ENCODE data around the gene TBC1D25.

TBC1D25 gene

GRCh38 chrX:48539345-48540027, at the start of gene TBC1D25:
TSS of gene TBC1D25 (plus strand) at chrX:48539714. CDS start at chrX:48539798, 84 bp downstream.
- TF ChIP-seq CTCF (IDR thresholded peaks at IDR 0.05; ENCODE audit: low read depth, low read length): peak; percentile 30
- peak; percentile 91 for DNase-seq (ENCODE audit: extremely low read depth, low read depth)

GRCh38 chrX:48489892-48490291, 49.6 kb upstream of the TBC1D25 start:
- no peak for TF ChIP-seq CTCF (IDR thresholded peaks at IDR 0.05; ENCODE audit: low read depth, low read length)

GRCh38 chrX:48490661-48491060, 48.9 kb upstream of the TBC1D25 start:
- TF ChIP-seq CTCF (IDR thresholded peaks at IDR 0.05; ENCODE audit: low read depth, low read length): no peak
- no peak for DNase-seq (ENCODE audit: extremely low read depth, low read depth)

More at GRCh38 chrX:48489892-48490291, 49.6 kb upstream of the TBC1D25 start:
- DNase-seq (ENCODE audit: extremely low read depth, low read depth): no peak

- no peak for TF ChIP-seq CTCF (IDR thresholded peaks at IDR 0.05; ENCODE audit: low read depth, low read length)
Observed at GRCh38 chrX:48491809-48492208, 47.7 kb upstream of the TBC1D25 start.

GRCh38 chrX:48492293-48492910, 47.1 kb upstream of the TBC1D25 start:
- DNase-seq (ENCODE audit: extremely low read depth, low read depth): no peak
- TF ChIP-seq CTCF (IDR thresholded peaks at IDR 0.05; ENCODE audit: low read depth, low read length): no peak

More at GRCh38 chrX:48491809-48492208, 47.7 kb upstream of the TBC1D25 start:
- DNase-seq (ENCODE audit: extremely low read depth, low read depth): no peak

GRCh38 chrX:48493890-48494364, 45.6 kb upstream of the TBC1D25 start:
- DNase-seq (ENCODE audit: extremely low read depth, low read depth): no peak
- TF ChIP-seq CTCF (IDR thresholded peaks at IDR 0.05; ENCODE audit: low read depth, low read length): peak; percentile 32

GRCh38 chrX:48496660-48497059, 42.9 kb upstream of the TBC1D25 start:
- TF ChIP-seq CTCF (IDR thresholded peaks at IDR 0.05; ENCODE audit: low read depth, low read length): no peak
- no peak for DNase-seq (ENCODE audit: extremely low read depth, low read depth)

Measured in AG09319 (cell line).